ACHN (cell line): Measurements from ENCODE around the gene KCNQ2.
"Not testable (repeated sequence)": the region's sequence is repeated elsewhere in the genome, so short reads cannot be mapped to it uniquely, and the experiment has no call there.

Experiments used
- DNase-seq: peaks from one replicate; pipeline ENCODE4 v3.0.0-alpha.2; 2015
- in situ Hi-C: cut with HindIII; loops from 2 replicates; pipeline ENCODE4 v1.10.0; 2017; ENCODE audit warnings: low sequenced_read_pairs, low pct_ligation_motif_present, low pct_unique_long_range_greater_than_20kb

KCNQ2 gene

GRCh38 chr20:63493563-63494020 is 21.1 kb upstream of the KCNQ2 start:
- in situ Hi-C loops, result no loop called here
- DNase-seq, result no peak

- in situ Hi-C loops, result no loop called here
- no peak for DNase-seq
Observed at GRCh38 chr20:63492982-63493381, 20.5 kb upstream of the KCNQ2 start.

- in situ Hi-C loops, result no loop called here
- DNase-seq, result no peak
Observed at GRCh38 chr20:63492518-63492917, 20.1 kb upstream of the KCNQ2 start.

- in situ Hi-C loops, result no loop called here
- no peak for DNase-seq
Observed at GRCh38 chr20:63491635-63492230, 19.3 kb upstream of the KCNQ2 start.

- no peak for DNase-seq
- in situ Hi-C loops, result no loop called here
Observed at GRCh38 chr20:63491078-63491477, 18.6 kb upstream of the KCNQ2 start.

- in situ Hi-C loops, result no loop called here
Observed at GRCh38 chr20:63490416-63490815, 18.0 kb upstream of the KCNQ2 start.

GRCh38 chr20:63488315-63489251 is 16.1 kb upstream of the KCNQ2 start:
- DNase-seq, result no peak
- in situ Hi-C loops, result no loop called here

More at GRCh38 chr20:63490416-63490815, 18.0 kb upstream of the KCNQ2 start:
- DNase-seq, result no peak

GRCh38 chr20:63487781-63488241 is 15.4 kb upstream of the KCNQ2 start:
- no peak for DNase-seq

GRCh38 chr20:63487116-63487764 is 14.8 kb upstream of the KCNQ2 start:
- in situ Hi-C loops, result no loop called here
- no peak for DNase-seq

More at GRCh38 chr20:63487781-63488241, 15.4 kb upstream of the KCNQ2 start:
- in situ Hi-C loops, result no loop called here

- no peak for DNase-seq
Observed at GRCh38 chr20:63486300-63486855, 13.9 kb upstream of the KCNQ2 start.

GRCh38 chr20:63484651-63485403 is 12.4 kb upstream of the KCNQ2 start:
- in situ Hi-C loops, result no loop called here

More at GRCh38 chr20:63486300-63486855, 13.9 kb upstream of the KCNQ2 start:
- in situ Hi-C loops, result no loop called here

GRCh38 chr20:63484236-63484635 is 11.8 kb upstream of the KCNQ2 start:
- in situ Hi-C loops, result no loop called here

More at GRCh38 chr20:63484651-63485403, 12.4 kb upstream of the KCNQ2 start:
- DNase-seq, result no peak

GRCh38 chr20:63483834-63484233 is 11.4 kb upstream of the KCNQ2 start:
- no peak for DNase-seq
- in situ Hi-C loops, result no loop called here

More at GRCh38 chr20:63484236-63484635, 11.8 kb upstream of the KCNQ2 start:
- no peak for DNase-seq

GRCh38 chr20:63482021-63482587 is 9.6 kb upstream of the KCNQ2 start:
- no peak for DNase-seq
- in situ Hi-C loops, result no loop called here

- in situ Hi-C loops, result no loop called here
- no peak for DNase-seq
Observed at GRCh38 chr20:63481503-63481902, 9.0 kb upstream of the KCNQ2 start.

- in situ Hi-C loops, DNase-seq: not testable (repeated sequence)
Observed at GRCh38 chr20:63479695-63480419, 7.4 kb upstream of the KCNQ2 start.
